ENCODE results near the gene SCN4B. TPM values are rescaled to one million over a fixed set of nuclear protein-coding genes. Genes with fewer than 3 reads are reported as not detected.

Gene SCN4B
- total RNA-seq, 1 experiment from 2014 or later, result not detected

DNA sequence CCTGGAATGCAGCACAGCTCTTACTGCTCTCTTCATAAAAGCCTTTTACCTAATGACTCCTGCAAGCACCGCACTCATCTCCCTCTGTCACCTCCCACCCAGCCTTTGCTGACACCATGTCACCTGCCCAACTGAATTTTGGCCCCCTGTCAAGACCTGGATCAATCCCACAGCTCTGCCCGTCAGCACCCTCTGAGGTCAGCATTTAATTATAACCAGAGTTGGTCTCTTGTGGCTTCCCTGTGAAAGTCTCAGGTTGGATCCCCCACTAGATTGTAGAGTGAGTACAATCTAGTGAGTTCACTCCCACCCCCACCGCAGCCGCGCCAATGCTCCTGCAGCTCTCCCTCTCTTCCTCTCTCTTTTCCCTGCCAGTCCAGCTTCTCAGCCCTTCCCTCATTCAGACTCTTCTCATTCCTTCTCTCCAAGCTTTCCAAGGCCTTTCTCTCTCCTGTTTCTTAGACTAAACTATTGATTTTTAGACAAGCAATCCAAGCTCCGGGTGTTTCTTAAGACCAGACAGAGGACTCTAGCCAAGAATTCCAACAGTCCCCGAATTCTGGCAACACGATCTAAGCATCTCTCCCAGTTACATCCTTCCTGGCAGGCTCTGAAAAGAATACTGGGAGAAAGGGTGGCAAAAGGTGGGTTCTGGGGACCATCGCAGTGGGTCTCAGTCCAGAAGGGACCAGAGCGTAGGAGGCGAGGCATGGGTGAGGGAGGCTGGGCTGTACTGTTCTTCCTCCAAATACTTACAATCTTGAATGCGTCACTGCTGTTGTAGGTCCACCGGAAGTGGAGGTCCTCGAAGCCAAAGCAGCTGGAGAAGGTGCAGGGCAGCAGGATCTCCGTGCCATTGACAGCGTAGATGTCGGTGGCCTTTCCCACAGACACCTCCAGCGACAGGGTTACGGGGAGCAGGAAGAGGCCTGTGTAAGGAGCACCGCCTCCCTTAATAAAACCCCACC, 8.0 kb downstream of the SCN4B start:
- Histone ChIP-seq H3K4me2 (ENCODE audit: low read depth, low read length, poor library complexity, severe bottlenecking) (no peak overlapping the region), H3K4me1 (ENCODE audit: low read length) (peaks cover 9% of the 10 kb centered on the region), H3K9ac (ENCODE audit: low read length) (no peak overlapping the region), H3K79me2 (ENCODE audit: low read length) (no peaks in the 10 kb centered on the region), H3K9me2 (replicated peaks; ENCODE audit: insufficient read depth, low read length) (no peaks in the 10 kb centered on the region), H3K27ac (ENCODE audit: low read length) (no peak overlapping the region), H4K20me1 (ENCODE audit: insufficient read depth, low read depth, low read length) (no peaks in the 10 kb centered on the region), H3K36me3 (ENCODE audit: insufficient read depth, low read length) (no peaks in the 10 kb centered on the region), H3K27me3 (ENCODE audit: low read length) (no peaks in the 10 kb centered on the region), H3K9me3 (ENCODE audit: low read length) (no peaks in the 10 kb centered on the region), H2AFZ (ENCODE audit: low read length) (no peak overlapping the region), H3K4me3 (ENCODE audit: low read length) (no peak overlapping the region)
- DNase-seq, result no peak

GRCh38 chr11:118143661-118144185, 8.9 kb downstream of the SCN4B start:
- no peaks in the 10 kb centered on the region for H4K20me1 ChIP-seq (ENCODE audit: insufficient read depth, low read depth, low read length)
- no peaks in the 10 kb centered on the region for H3K36me3 ChIP-seq (ENCODE audit: insufficient read depth, low read length)
- no peaks in the 10 kb centered on the region for H3K79me2 ChIP-seq (ENCODE audit: low read length)
- no peak for DNase-seq
- no peak overlapping the region for H2AFZ ChIP-seq (ENCODE audit: low read length)
- no peaks in the 10 kb centered on the region for H3K9me2 ChIP-seq (replicated peaks; ENCODE audit: insufficient read depth, low read length)
- H3K4me1 ChIP-seq (ENCODE audit: low read length), result peaks cover 9% of the 10 kb centered on the region
- no peak overlapping the region for H3K27ac ChIP-seq (ENCODE audit: low read length)
- H3K9ac ChIP-seq (ENCODE audit: low read length), result no peak overlapping the region
- H3K4me2 ChIP-seq (ENCODE audit: low read depth, low read length, poor library complexity, severe bottlenecking), result no peak overlapping the region
- no peaks in the 10 kb centered on the region for H3K9me3 ChIP-seq (ENCODE audit: low read length)
- H3K4me3 ChIP-seq (ENCODE audit: low read length), result no peak overlapping the region
- no peaks in the 10 kb centered on the region for H3K27me3 ChIP-seq (ENCODE audit: low read length)

GRCh38 chr11:118142809-118143208, 9.8 kb downstream of the SCN4B start:
- Histone ChIP-seq H4K20me1 (ENCODE audit: insufficient read depth, low read depth, low read length) (no peaks in the 10 kb centered on the region), H3K9ac (ENCODE audit: low read length) (no peak overlapping the region), H3K9me3 (ENCODE audit: low read length) (no peaks in the 10 kb centered on the region), H3K4me1 (ENCODE audit: low read length) (peaks cover 6% of the 10 kb centered on the region), H3K27me3 (ENCODE audit: low read length) (no peaks in the 10 kb centered on the region), H3K4me3 (ENCODE audit: low read length) (no peak overlapping the region), H3K36me3 (ENCODE audit: insufficient read depth, low read length) (no peaks in the 10 kb centered on the region), H3K27ac (ENCODE audit: low read length) (no peak overlapping the region), H3K9me2 (replicated peaks; ENCODE audit: insufficient read depth, low read length) (no peaks in the 10 kb centered on the region), H2AFZ (ENCODE audit: low read length) (no peak overlapping the region), H3K4me2 (ENCODE audit: low read depth, low read length, poor library complexity, severe bottlenecking) (peak overlapping the region; percentile 29), H3K79me2 (ENCODE audit: low read length) (no peaks in the 10 kb centered on the region)
- no peak for DNase-seq

GRCh38 chr11:118142081-118142480, 10.5 kb downstream of the SCN4B start:
- Histone ChIP-seq H3K27me3 (ENCODE audit: low read length) (no peaks in the 10 kb centered on the region), H3K36me3 (ENCODE audit: insufficient read depth, low read length) (no peaks in the 10 kb centered on the region), H2AFZ (ENCODE audit: low read length) (no peak overlapping the region), H4K20me1 (ENCODE audit: insufficient read depth, low read depth, low read length) (no peaks in the 10 kb centered on the region), H3K4me3 (ENCODE audit: low read length) (no peak overlapping the region), H3K27ac (ENCODE audit: low read length) (no peak overlapping the region), H3K9ac (ENCODE audit: low read length) (no peak overlapping the region), H3K4me2 (ENCODE audit: low read depth, low read length, poor library complexity, severe bottlenecking) (no peak overlapping the region), H3K79me2 (ENCODE audit: low read length) (no peaks in the 10 kb centered on the region), H3K9me2 (replicated peaks; ENCODE audit: insufficient read depth, low read length) (no peaks in the 10 kb centered on the region), H3K4me1 (ENCODE audit: low read length) (no peaks in the 10 kb centered on the region), H3K9me3 (ENCODE audit: low read length) (no peaks in the 10 kb centered on the region)
- DNase-seq, result no peak

GRCh38 chr11:118139578-118139977, 13.0 kb downstream of the SCN4B start:
- no peaks in the 10 kb centered on the region for H3K27me3 ChIP-seq (ENCODE audit: low read length)
- no peak for DNase-seq
- H4K20me1 ChIP-seq (ENCODE audit: insufficient read depth, low read depth, low read length), result no peaks in the 10 kb centered on the region
- no peak overlapping the region for H3K27ac ChIP-seq (ENCODE audit: low read length)
- H3K4me3 ChIP-seq (ENCODE audit: low read length), result no peak overlapping the region
- no peaks in the 10 kb centered on the region for H3K4me1 ChIP-seq (ENCODE audit: low read length)
- no peak overlapping the region for H2AFZ ChIP-seq (ENCODE audit: low read length)
- no peaks in the 10 kb centered on the region for H3K9me2 ChIP-seq (replicated peaks; ENCODE audit: insufficient read depth, low read length)
- no peak overlapping the region for H3K4me2 ChIP-seq (ENCODE audit: low read depth, low read length, poor library complexity, severe bottlenecking)
- no peaks in the 10 kb centered on the region for H3K36me3 ChIP-seq (ENCODE audit: insufficient read depth, low read length)
- no peaks in the 10 kb centered on the region for H3K9me3 ChIP-seq (ENCODE audit: low read length)
- no peaks in the 10 kb centered on the region for H3K79me2 ChIP-seq (ENCODE audit: low read length)
- no peak overlapping the region for H3K9ac ChIP-seq (ENCODE audit: low read length)

DNA sequence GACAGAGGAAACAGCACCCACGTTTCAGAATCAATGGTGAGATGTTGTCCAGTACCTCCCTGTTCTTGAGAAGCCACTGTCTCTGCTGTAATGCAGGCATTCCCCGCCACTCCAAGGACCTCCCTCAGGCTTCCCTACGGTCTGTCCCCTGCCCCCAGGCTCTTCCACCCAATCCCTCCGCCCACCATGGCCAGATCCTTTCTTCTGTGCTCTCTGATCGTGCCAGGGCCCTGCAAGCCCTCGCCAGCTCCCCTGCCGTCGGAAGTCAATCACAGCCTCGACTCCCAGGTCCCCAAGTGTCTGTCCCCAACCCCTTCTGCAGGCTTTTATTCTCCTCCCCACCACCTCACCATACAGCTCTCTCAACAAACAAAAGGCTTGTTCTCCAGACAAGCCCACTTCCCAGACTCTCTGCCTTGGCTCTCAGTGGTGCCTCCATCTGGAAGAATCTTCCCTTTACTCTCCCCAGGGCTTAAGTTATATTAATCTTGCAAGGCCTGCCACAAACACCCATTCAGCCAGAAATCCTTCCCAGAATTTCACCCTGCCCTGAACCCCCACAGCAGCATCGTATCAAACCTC, 13.7 kb downstream of the SCN4B start:
- no peak overlapping the region for H3K4me3 ChIP-seq (ENCODE audit: low read length)

DNA sequence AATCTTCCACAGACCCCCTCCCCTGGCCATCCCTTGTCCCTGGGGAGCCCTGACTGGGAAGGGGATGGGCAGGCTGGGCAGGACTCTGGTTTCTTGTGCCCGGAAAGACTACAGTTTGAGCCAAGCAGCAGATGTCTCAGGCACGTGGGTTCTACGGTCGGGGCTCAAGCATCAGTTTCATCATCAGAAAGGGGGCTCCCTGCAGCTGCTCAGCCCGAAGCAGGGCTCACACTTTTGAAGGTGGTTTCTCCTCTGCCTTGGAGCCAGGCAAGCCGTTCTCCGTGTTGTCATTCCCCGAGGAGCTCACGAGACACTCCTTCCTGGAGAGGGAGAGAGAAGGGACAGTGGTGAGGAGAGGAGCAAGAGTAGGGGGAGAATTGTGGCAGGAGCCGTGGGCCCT, 15.8 kb downstream of the SCN4B start:
- Histone ChIP-seq H3K36me3 (ENCODE audit: insufficient read depth, low read length) (no peaks in the 10 kb centered on the region), H3K9me2 (replicated peaks; ENCODE audit: insufficient read depth, low read length) (no peaks in the 10 kb centered on the region), H3K27me3 (ENCODE audit: low read length) (no peaks in the 10 kb centered on the region), H3K4me1 (ENCODE audit: low read length) (no peaks in the 10 kb centered on the region), H3K4me2 (ENCODE audit: low read depth, low read length, poor library complexity, severe bottlenecking) (no peak overlapping the region), H2AFZ (ENCODE audit: low read length) (no peak overlapping the region), H4K20me1 (ENCODE audit: insufficient read depth, low read depth, low read length) (no peaks in the 10 kb centered on the region), H3K9me3 (ENCODE audit: low read length) (no peaks in the 10 kb centered on the region), H3K27ac (ENCODE audit: low read length) (no peak overlapping the region), H3K9ac (ENCODE audit: low read length) (no peak overlapping the region), H3K79me2 (ENCODE audit: low read length) (no peaks in the 10 kb centered on the region), H3K4me3 (ENCODE audit: low read length) (no peak overlapping the region)
- no peak for DNase-seq

More for the DNA sequence above, 13.7 kb downstream of the SCN4B start:
- Histone ChIP-seq H3K9me2 (replicated peaks; ENCODE audit: insufficient read depth, low read length) (no peaks in the 10 kb centered on the region), H2AFZ (ENCODE audit: low read length) (no peak overlapping the region), H3K4me2 (ENCODE audit: low read depth, low read length, poor library complexity, severe bottlenecking) (no peak overlapping the region), H3K27ac (ENCODE audit: low read length) (no peak overlapping the region), H4K20me1 (ENCODE audit: insufficient read depth, low read depth, low read length) (no peaks in the 10 kb centered on the region), H3K79me2 (ENCODE audit: low read length) (no peaks in the 10 kb centered on the region), H3K36me3 (ENCODE audit: insufficient read depth, low read length) (no peaks in the 10 kb centered on the region), H3K9me3 (ENCODE audit: low read length) (no peaks in the 10 kb centered on the region), H3K4me1 (ENCODE audit: low read length) (no peaks in the 10 kb centered on the region), H3K27me3 (ENCODE audit: low read length) (no peaks in the 10 kb centered on the region), H3K9ac (ENCODE audit: low read length) (no peak overlapping the region)
- DNase-seq, result no peak

GRCh38 chr11:118136341-118136740, 16.3 kb downstream of the SCN4B start:
- Histone ChIP-seq H3K9me3 (ENCODE audit: low read length) (no peaks in the 10 kb centered on the region), H3K4me1 (ENCODE audit: low read length) (no peaks in the 10 kb centered on the region), H4K20me1 (ENCODE audit: insufficient read depth, low read depth, low read length) (no peaks in the 10 kb centered on the region), H3K79me2 (ENCODE audit: low read length) (no peaks in the 10 kb centered on the region), H3K27ac (ENCODE audit: low read length) (no peak overlapping the region), H2AFZ (ENCODE audit: low read length) (no peak overlapping the region), H3K27me3 (ENCODE audit: low read length) (no peaks in the 10 kb centered on the region), H3K4me3 (ENCODE audit: low read length) (no peak overlapping the region), H3K36me3 (ENCODE audit: insufficient read depth, low read length) (no peaks in the 10 kb centered on the region), H3K4me2 (ENCODE audit: low read depth, low read length, poor library complexity, severe bottlenecking) (no peak overlapping the region), H3K9ac (ENCODE audit: low read length) (no peak overlapping the region), H3K9me2 (replicated peaks; ENCODE audit: insufficient read depth, low read length) (no peaks in the 10 kb centered on the region)
- no peak for DNase-seq

Data from Karpas-422 (cell line).